ENCODE results near the gene ZNF346. TPM values are rescaled to one million over a fixed set of nuclear protein-coding genes. Genes with fewer than 3 reads are reported as not detected.

The ZNF346 gene
- total and polyA plus RNA-seq, 2 of the 13 experiments (the other 11 are each of a cell fraction or from before 2014, with no cell fraction given) = 8.6 to 19.4 TPM

GRCh38 chr5:177086654-177087397 lies 64.3 kb downstream of the ZNF346 start, which contains the start of gene FGFR4 (continued):
- TF ChIP-seq ASH2L (IDR thresholded peaks at IDR 0.05; ENCODE audit: insufficient read length, low read depth, low read length) (peak; percentile 73), ZNF580 (CRISPR knock-in tag; IDR thresholded peaks at IDR 0.05; ENCODE audit: borderline replicate concordance, low read depth) (peak; percentile 77), CHD4 (IDR thresholded peaks at IDR 0.05; ENCODE audit: borderline replicate concordance, low read length) (no peak), FOXP4 (CRISPR knock-in tag; IDR thresholded peaks at IDR 0.05) (peak; percentile 79), STAG1 (CRISPR knock-in tag; IDR thresholded peaks at IDR 0.05) (peak; percentile 59), TARDBP (CRISPR knock-in tag; IDR thresholded peaks at IDR 0.05) (peak; percentile 95), FOSL2 (CRISPR knock-in tag; IDR thresholded peaks at IDR 0.05) (peak; percentile 79), SMARCE1 (IDR thresholded peaks at IDR 0.05; ENCODE audit: borderline replicate concordance) (no peak), ZNF704 (CRISPR knock-in tag; IDR thresholded peaks at IDR 0.05; ENCODE audit: borderline replicate concordance) (no peak; the same call in none of the 2 replicates), ETS1 (CRISPR knock-in tag; IDR thresholded peaks at IDR 0.05) (no peak), ZNF296 (CRISPR knock-in tag; conservative IDR thresholded peaks at IDR 0.05) (no peak), ZKSCAN1 (IDR thresholded peaks at IDR 0.05; ENCODE audit: low read length) (no peak), ZNF253 (CRISPR knock-in tag; IDR thresholded peaks at IDR 0.05; ENCODE audit: borderline replicate concordance) (no peak; the same call in 1 of the 2 replicates), ZNF768 (CRISPR knock-in tag; IDR thresholded peaks at IDR 0.05) (peak; percentile 45), THAP8 (CRISPR knock-in tag; IDR thresholded peaks at IDR 0.05; ENCODE audit: borderline replicate concordance) (peak; percentile 39; the same call in 1 of the 2 replicates), RARA (CRISPR knock-in tag; IDR thresholded peaks at IDR 0.05) (no peak; the same call in none of the 2 replicates), SNAPC2 (CRISPR knock-in tag; IDR thresholded peaks at IDR 0.05) (no peak; the same call in 1 of the 2 replicates), YY1 (IDR thresholded peaks at IDR 0.05; ENCODE audit: insufficient read depth, insufficient replicate concordance, low read depth, low read length) (peak; percentile 69), TBP (CRISPR knock-in tag; IDR thresholded peaks at IDR 0.05) (0 out of 2 replicates have a peak, but pooled peaks have one; percentile 66), ZNF543 (CRISPR knock-in tag; IDR thresholded peaks at IDR 0.05) (no peak), KLF12 (CRISPR knock-in tag; IDR thresholded peaks at IDR 0.05; ENCODE audit: borderline replicate concordance) (peak; percentile 92), ZBTB39 (CRISPR knock-in tag; IDR thresholded peaks at IDR 0.05) (peak; percentile 78; the same call in 1 of the 2 replicates), ZNF644 (CRISPR knock-in tag; IDR thresholded peaks at IDR 0.05; ENCODE audit: low read depth) (no peak)
